IMR-90 (cell line): ENCODE results near the gene PCARE. TPM values are rescaled to one million over a fixed set of nuclear protein-coding genes. Genes with fewer than 3 reads are reported as not detected.

Source experiments
- ATAC-seq: fragments of 200-7000 bp; cut with Tn5 transposase; 2 replicates; pipeline ENCODE4 v1.9.1; 2020; ENCODE audit warnings: low read depth, mild to moderate bottlenecking, moderate library complexity
- BruUV-seq: library from RNA; stranded (reverse); fragments of 400-500 nt; replicated peaks from 2 replicates; lab custom pipeline; 2021; lab: Mats Ljungman, UMichigan
- CTCF ChIA-PET: fragments of 300-600 bp; formaldehyde crosslinking; extraction: SDS; loops from one replicate; lab custom pipeline; 2021; ENCODE audit warnings: antibody characterized with exemption; lab: Yijun Ruan, JAX
- POLR2A ChIA-PET: fragments of 300-600 bp; sonication (Branson Sonifier 250); formaldehyde crosslinking; loops from one replicate; lab custom pipeline; 2022; ENCODE audit warnings: antibody characterized with exemption; ENCODE audit not compliant: unreplicated experiment; lab: Charles Lee
- DNase-seq: peaks from one replicate; pipeline ENCODE4 v3.0.0; 2013
- H2AFZ ChIP-seq: replicated peaks from 2 replicates; pipeline ENCODE3; 2013; ENCODE audit warnings: low read length, mild to moderate bottlenecking; ENCODE audit not compliant: poor library complexity
- H2AK5ac ChIP-seq: 2 replicates; pipeline ENCODE4 v1.6.1; 2013; ENCODE audit warnings: low read depth, low read length, inconsistent platforms
- H2AK9ac ChIP-seq: replicated peaks from 2 replicates; pipeline ENCODE3; 2013; ENCODE audit warnings: mild to moderate bottlenecking, low read depth, low read length, moderate library complexity; ENCODE audit not compliant: poor library complexity
- H2BK120ac ChIP-seq: 2 replicates; pipeline ENCODE4 v1.6.1; 2013; ENCODE audit warnings: low read depth, low read length, inconsistent platforms
- H2BK15ac ChIP-seq: 3 replicates; pipeline ENCODE4 v1.6.1; 2013; ENCODE audit warnings: low read depth, low read length, inconsistent platforms
- H2BK20ac ChIP-seq: 2 replicates; pipeline ENCODE4 v1.6.1; 2013; ENCODE audit warnings: low read depth, mild to moderate bottlenecking, inconsistent platforms, low read length, moderate library complexity
- H2BK5ac ChIP-seq: 2 replicates; pipeline ENCODE4 v1.6.1; 2013; ENCODE audit warnings: mild to moderate bottlenecking, low read depth, low read length, inconsistent platforms; ENCODE audit not compliant: poor library complexity, severe bottlenecking
- H3K14ac ChIP-seq: replicated peaks from 2 replicates; pipeline ENCODE4 v1.6.1; 2013; ENCODE audit warnings: low read depth, low read length, inconsistent platforms
- H3K18ac ChIP-seq: 2 replicates; pipeline ENCODE4 v1.6.1; 2013; ENCODE audit warnings: low read depth, low read length, control low read depth
- H3K23ac ChIP-seq: 2 replicates; pipeline ENCODE4 v1.6.1; 2013; ENCODE audit warnings: low read depth, low read length, inconsistent platforms
- H3K27ac ChIP-seq: 2 replicates; pipeline ENCODE4 v1.5.1; 2013; ENCODE audit warnings: mild to moderate bottlenecking, control low read depth, low read length; ENCODE audit not compliant: insufficient read depth
- H3K27me3 ChIP-seq: 2 replicates; pipeline ENCODE4 v1.6.1; 2013; ENCODE audit warnings: low read length; ENCODE audit not compliant: control insufficient read depth, insufficient read depth
- H3K36me3 ChIP-seq: 2 replicates; pipeline ENCODE4 v1.6.1; 2013; ENCODE audit warnings: low read length, mixed read lengths; ENCODE audit not compliant: control insufficient read depth, insufficient read depth
- H3K4ac ChIP-seq: 2 replicates; pipeline ENCODE4 v1.6.1; 2013; ENCODE audit warnings: low read depth, low read length, inconsistent platforms
- H3K4me1 ChIP-seq: 2 replicates; pipeline ENCODE4 v1.6.1; 2013; ENCODE audit warnings: low read length, mixed read lengths; ENCODE audit not compliant: control insufficient read depth, insufficient read depth
- H3K4me2 ChIP-seq: 2 replicates; pipeline ENCODE4 v1.6.1; 2013; ENCODE audit warnings: low read depth, mild to moderate bottlenecking, control low read depth, low read length, moderate library complexity
- H3K4me3 ChIP-seq: 2 replicates; pipeline ENCODE4 v1.5.1; 2013; ENCODE audit warnings: low read depth, mild to moderate bottlenecking, control low read depth, low read length, moderate library complexity; ENCODE audit not compliant: insufficient read depth
- H3K56ac ChIP-seq: 2 replicates; pipeline ENCODE4 v1.6.1; 2013; ENCODE audit warnings: low read length, inconsistent platforms; ENCODE audit not compliant: insufficient read depth; ENCODE audit errors: extremely low read depth
- H3K79me1 ChIP-seq, 2 experiments: 2 replicates each; pipeline ENCODE4 v1.6.1; 2013; ENCODE audit warnings: low read length in 2 of 2, inconsistent platforms in 1 of 2, low read depth in 1 of 2
- H3K9ac ChIP-seq: 2 replicates; pipeline ENCODE4 v1.6.1; 2013; ENCODE audit warnings: low read depth, low read length, control low read depth
- H3K9me1 ChIP-seq: 2 replicates; pipeline ENCODE4 v1.6.1; 2013; ENCODE audit warnings: low read length, inconsistent platforms; ENCODE audit not compliant: insufficient read depth
- H3K9me3 ChIP-seq: 2 replicates; pipeline ENCODE4 v1.6.1; 2013; ENCODE audit warnings: low read length; ENCODE audit not compliant: control insufficient read depth, insufficient read depth
- H4K20me1 ChIP-seq: 2 replicates; pipeline ENCODE4 v1.6.1; 2013; ENCODE audit warnings: low read length, inconsistent platforms; ENCODE audit not compliant: insufficient read depth
- H4K5ac ChIP-seq: 2 replicates; pipeline ENCODE4 v1.6.1; 2013; ENCODE audit warnings: mild to moderate bottlenecking, low read depth, low read length, control low read depth
- H4K8ac ChIP-seq, 2 experiments: 2 replicates each; pipeline ENCODE4 v1.6.1; 2013; ENCODE audit warnings: low read depth in 2 of 2, low read length in 2 of 2, control low read depth in 1 of 2, inconsistent platforms in 1 of 2
- H4K91ac ChIP-seq: 2 replicates; pipeline ENCODE4 v1.6.1; 2013; ENCODE audit warnings: low read depth, low read length, inconsistent platforms; ENCODE audit not compliant: insufficient read depth
- CHD1 ChIP-seq: IDR thresholded peaks from 2 replicates; pipeline ENCODE4 v1.6.1; 2012; ENCODE audit warnings: low read depth, low read length, improper control_type of control experiment
- ELK1 ChIP-seq: fragments of 150-350 bp; IDR thresholded peaks from 2 replicates; pipeline ENCODE4 v1.6.1; 2016; ENCODE audit warnings: low read depth, mild to moderate bottlenecking, low read length, moderate library complexity, borderline replicate concordance
- FOS ChIP-seq: fragments of 150-350 bp; IDR thresholded peaks from 2 replicates; pipeline ENCODE4 v1.6.1; 2016; ENCODE audit warnings: low read depth, low read length
- MAZ ChIP-seq: IDR thresholded peaks from 2 replicates; pipeline ENCODE4 v1.6.1; 2012; ENCODE audit warnings: low read depth, mild to moderate bottlenecking, low read length, improper control_type of control experiment, moderate library complexity, borderline replicate concordance
- MXI1 ChIP-seq: IDR thresholded peaks from 2 replicates; pipeline ENCODE4 v1.6.1; 2012; ENCODE audit warnings: low read depth, mild to moderate bottlenecking, low read length, moderate library complexity, borderline replicate concordance
- RFX5 ChIP-seq: IDR thresholded peaks from 2 replicates; pipeline ENCODE4 v1.8.0; 2012; ENCODE audit warnings: low read depth, mild to moderate bottlenecking, low read length, moderate library complexity
- USF2 ChIP-seq: fragments of 150-350 bp; IDR thresholded peaks from 2 replicates; pipeline ENCODE4 v1.6.1; 2017; ENCODE audit warnings: mild to moderate bottlenecking, antibody characterized with exemption, low read length, low read depth
- WGBS, 2 experiments: methylation state at CpG; one replicate each; pipeline versions ENCODE4 v1.1.5 to v1.1.7; 2013; ENCODE audit warnings: missing lambda C conversion rate in 2 of 2; ENCODE audit not compliant: insufficient read length in 1 of 2; ENCODE audit errors: extremely low coverage in 2 of 2; 5-methylcytosine and 5-hydroxymethylcytosine counted together
- dilution Hi-C: fragments of 300-500 bp; cut with HindIII; formaldehyde crosslinking; loops from one replicate; pipeline ENCODE4 v1.14.3; 2018; ENCODE audit warnings: low sequenced_read_pairs; ENCODE audit not compliant: unreplicated experiment
- in situ Hi-C: fragments of 300-500 bp; cut with MboI; formaldehyde crosslinking; loops from 3 replicates; pipeline ENCODE4 v1.14.3; 2019; ENCODE audit warnings: low sequenced_read_pairs, inconsistent platforms, mixed read lengths
- intact Hi-C: fragments of 100-400 bp; cut with micrococcal nuclease; formaldehyde crosslinking; loops from 2 replicates; pipeline ENCODE4 v1.10.0; 2022
- polyA plus RNA-seq, 3 experiments: library from polyadenylated mRNA; depleted of rRNA; stranded (reverse); fragments of >200 nt; gene quantifications; 2 replicates each; pipeline ENCODE4 v1.2.3, GENCODE V29; 2012; ENCODE audit warnings: low replicate concordance in 1 of 3
- total RNA-seq: library from RNA; depleted of rRNA; stranded (reverse); fragments of >200 nt; gene quantifications from 2 replicates; pipeline ENCODE4 v1.2.3, GENCODE V29; 2012

The PCARE gene
- total and polyA plus RNA-seq, 2 of the 4 experiments (the other 2 are of a cell fraction), result not detected

- 95% methylated on average over 3 of the region's 4 CpGs; no CpG with 5 or more reads in 1 of the 2 experiments for WGBS, 2 experiments
- H3K9me1 ChIP-seq, result peaks cover 5% of the 10 kb centered on the region; the same call in 1 of the 2 replicates
- dilution Hi-C loops, result no loop called here
- no peak overlapping the region for H4K8ac ChIP-seq
- H2BK5ac ChIP-seq, result no peak overlapping the region
- H3K9me3 ChIP-seq, result no peaks in the 10 kb centered on the region
- no peak overlapping the region for H3K23ac ChIP-seq
- H3K18ac ChIP-seq, result no peak overlapping the region
- H2AFZ ChIP-seq, result no peak overlapping the region
- intact Hi-C loops, result no loop called here
- H3K9ac ChIP-seq, result no peak overlapping the region
- TF ChIP-seq USF2 (no peak), MAZ (no peak), RFX5 (no peak), FOS (no peak), ELK1 (no peak), CHD1 (no peak), MXI1 (no peak)
- ChIA-PET CTCF (no interaction called here), POLR2A (no interaction called here)
- H2AK5ac ChIP-seq, result no peak overlapping the region
- no peak overlapping the region for H3K14ac ChIP-seq
- peaks cover 3% of the 10 kb centered on the region for H3K4me1 ChIP-seq
- in situ Hi-C loops, result no loop called here
- H2BK15ac ChIP-seq, result no peak overlapping the region
- no peaks in the 10 kb centered on the region for H3K79me1 ChIP-seq
- H2BK20ac ChIP-seq, result no peak overlapping the region
- no TSS peak for BruUV-seq
- no peak overlapping the region for H3K27ac ChIP-seq
- peaks cover 12% of the 10 kb centered on the region for H3K27me3 ChIP-seq
- no peak overlapping the region for H3K4ac ChIP-seq
- H2AK9ac ChIP-seq, result no peak overlapping the region
- H4K5ac ChIP-seq, result no peak overlapping the region
- no peak overlapping the region for H3K4me2 ChIP-seq
- H2BK120ac ChIP-seq, result no peak overlapping the region
- DNase-seq, result no peak
- ATAC-seq, result no peak
- no peaks in the 10 kb centered on the region for H4K20me1 ChIP-seq
- H3K36me3 ChIP-seq, result no peaks in the 10 kb centered on the region
- no peak overlapping the region for H3K4me3 ChIP-seq
- H3K56ac ChIP-seq, result no peak overlapping the region
- no peak overlapping the region for H4K91ac ChIP-seq
Measured at GRCh38 chr2:29044459-29044858, 29.9 kb downstream of the PCARE start.
